KOPT-K1 (cell line): ENCODE data around the gene TGIF2.

Experiments used
- H3K27ac ChIP-seq: fragments of 200-600 bp; sonication (generic); 2 replicates; pipeline ENCODE4 v1.5.1; 2016; ENCODE audit warnings: antibody characterized with exemption, mild to moderate bottlenecking, low read depth, low read length; ENCODE audit not compliant: poor library complexity, severe bottlenecking
- H3K36me3 ChIP-seq: fragments of 200-600 bp; sonication (generic); 2 replicates; pipeline ENCODE4 v1.5.1; 2017; ENCODE audit warnings: antibody characterized with exemption, mild to moderate bottlenecking, low read length, moderate library complexity; ENCODE audit not compliant: insufficient read depth
- H3K9me3 ChIP-seq: fragments of 200-600 bp; sonication (generic); 2 replicates; pipeline ENCODE4 v1.5.1; 2017; ENCODE audit warnings: antibody characterized with exemption, low read length, mild to moderate bottlenecking; ENCODE audit not compliant: insufficient read depth, poor library complexity, severe bottlenecking

TGIF2 gene

DNA sequence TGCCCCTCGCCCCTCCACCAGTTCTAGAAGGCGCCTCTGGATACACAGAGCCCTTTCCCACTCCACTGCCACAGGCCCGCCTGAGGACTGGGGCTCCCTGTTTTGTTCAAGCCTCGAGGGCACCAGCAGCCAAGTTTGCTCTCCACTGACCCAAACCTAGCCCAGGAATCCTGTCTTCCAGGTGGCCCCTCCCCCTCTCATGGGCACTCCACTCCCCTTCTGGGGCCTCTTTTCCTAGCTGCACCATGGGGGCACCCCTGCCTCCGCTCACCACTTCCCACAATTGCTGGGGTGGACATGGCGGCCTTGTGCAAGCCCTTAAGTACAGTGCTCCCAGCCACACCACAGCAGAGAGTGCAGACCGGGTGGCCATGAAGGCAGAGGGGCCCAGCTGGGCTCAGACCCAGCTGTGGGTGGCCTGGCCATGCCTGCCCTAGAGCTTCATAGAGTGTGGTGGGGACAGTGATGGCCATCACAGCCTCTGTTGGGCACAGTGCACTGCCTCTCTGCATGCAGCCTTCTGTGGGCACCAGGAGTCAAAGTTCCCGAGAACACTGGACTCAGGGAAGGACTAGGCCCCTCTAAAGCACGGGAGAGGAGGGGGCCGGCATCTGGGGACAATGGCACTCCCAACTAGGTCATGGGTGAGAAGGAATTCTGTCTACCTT, 30.7 kb upstream of the TGIF2 start:
- Histone ChIP-seq H3K9me3 (no peaks in the 10 kb centered on the region), H3K27ac (no peak overlapping the region), H3K36me3 (no peaks in the 10 kb centered on the region)

DNA sequence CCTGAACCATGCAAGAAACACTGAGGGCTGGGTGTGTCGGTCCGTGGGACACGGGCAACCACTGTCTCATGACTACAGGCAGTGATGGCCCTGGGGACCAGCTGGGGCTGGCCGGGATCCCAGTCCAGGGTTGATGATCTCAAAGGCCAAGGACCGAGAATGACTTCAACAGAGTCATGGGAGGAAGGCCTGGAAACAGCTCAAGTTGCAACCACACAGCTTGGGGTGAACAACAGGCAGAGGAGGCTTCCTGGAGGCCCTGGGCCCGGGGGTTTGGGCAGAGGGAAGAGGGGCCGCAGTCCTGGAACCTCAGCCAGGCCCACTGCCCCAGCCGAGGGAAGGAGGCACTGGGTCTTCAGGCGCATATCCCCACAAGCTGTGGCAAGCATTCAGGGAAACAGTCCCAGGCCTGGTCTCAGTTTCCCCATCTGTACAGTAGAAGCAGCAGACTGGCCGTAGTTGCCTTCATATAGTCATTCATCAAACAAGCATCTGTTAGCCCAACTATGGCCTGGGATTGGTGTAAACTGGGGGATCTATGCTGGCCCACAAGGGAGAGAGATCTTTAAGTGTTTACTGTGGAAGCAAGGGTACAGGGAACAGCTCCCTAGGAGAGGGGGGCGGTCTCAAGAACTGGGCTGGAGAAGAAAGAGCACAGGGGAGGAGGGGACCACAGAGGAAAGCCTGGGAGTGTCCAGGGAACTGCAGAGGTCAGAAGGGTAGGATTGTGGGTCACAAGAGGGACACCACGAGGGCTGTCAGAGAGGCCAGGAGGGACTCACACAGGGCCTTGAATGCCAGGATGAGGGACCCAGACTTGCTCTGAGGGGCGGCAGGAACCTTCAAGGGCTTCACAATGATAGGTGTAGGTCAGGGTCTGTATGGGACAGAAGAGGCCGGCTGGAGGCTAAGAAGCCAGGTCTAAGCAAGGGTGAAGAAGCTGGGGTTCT, 29.9 kb upstream of the TGIF2 start:
- no peaks in the 10 kb centered on the region for H3K9me3 ChIP-seq
- no peaks in the 10 kb centered on the region for H3K36me3 ChIP-seq
- no peak overlapping the region for H3K27ac ChIP-seq

DNA sequence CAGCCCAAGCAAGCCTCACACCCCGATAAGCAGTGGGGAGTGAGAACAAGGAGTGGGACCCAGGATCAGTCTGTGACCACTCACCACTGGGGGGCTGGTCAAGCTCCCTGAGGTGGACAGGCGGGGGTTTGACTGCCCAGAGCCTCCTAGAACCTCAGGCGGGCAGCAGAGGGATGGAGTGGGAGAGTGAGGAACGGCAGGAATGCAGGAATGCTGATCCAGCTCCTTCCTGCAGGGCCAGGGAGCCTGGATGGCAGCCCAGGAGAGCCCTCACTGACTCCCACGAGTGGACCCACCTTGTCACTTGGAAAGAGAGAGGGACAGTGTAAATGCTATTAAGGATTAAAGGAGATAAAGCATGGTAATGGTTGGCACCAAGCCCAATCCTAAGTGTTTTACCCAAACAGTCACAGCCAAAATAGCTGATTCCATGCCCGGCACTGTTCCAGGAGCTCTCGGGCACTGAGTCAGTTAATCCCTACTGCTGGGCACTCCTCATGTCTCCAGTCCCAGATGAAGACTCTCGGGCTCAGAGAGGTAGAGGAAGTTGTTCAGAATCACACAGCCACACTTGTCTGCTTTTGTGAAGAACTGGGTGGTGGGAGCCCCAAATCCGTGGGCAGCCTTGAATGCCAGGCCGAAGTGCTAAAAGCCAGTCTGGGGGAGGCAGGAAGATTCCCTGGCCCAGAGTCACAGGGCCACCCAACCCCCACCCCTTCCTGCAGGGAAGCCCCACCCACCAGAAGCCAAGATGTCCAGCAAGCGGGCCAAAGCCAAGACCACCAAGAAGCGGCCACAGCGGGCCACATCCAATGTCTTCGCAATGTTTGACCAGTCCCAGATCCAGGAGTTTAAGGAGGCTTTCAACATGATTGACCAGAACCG, 29.0 kb upstream of the TGIF2 start:
- Histone ChIP-seq H3K9me3 (no peaks in the 10 kb centered on the region), H3K36me3 (no peaks in the 10 kb centered on the region), H3K27ac (no peak overlapping the region)

DNA sequence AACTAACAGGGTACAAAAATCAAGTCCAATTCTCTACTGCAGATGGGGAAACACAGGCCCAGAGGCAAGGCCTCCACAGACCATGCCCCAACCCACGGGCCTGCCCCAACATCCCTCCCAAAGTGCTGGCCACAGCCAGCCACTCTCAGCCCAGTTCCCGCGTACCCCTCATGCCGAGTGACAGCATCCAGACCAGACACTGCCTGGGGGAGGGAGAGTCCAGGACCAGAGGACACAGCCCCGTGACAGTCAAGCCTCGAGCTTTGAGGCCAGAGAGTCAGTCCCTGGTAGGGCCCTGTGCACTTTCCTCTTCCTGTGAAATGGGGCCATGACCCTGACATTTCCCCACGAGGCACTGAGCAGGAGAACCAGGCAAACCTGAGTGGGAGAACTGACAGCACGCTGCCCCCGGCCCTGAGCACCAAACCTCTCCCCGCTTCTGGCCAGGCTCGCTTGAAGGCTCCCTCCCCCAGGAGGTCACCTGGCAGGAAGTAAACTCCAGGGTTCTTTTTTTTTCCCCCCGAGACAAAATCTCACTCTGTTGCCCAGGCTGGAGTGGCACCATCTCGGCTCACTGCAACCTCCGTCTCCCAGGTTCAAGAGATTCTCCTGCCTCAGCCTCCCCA, 27.2 kb upstream of the TGIF2 start:
- H3K36me3 ChIP-seq: no peaks in the 10 kb centered on the region
- H3K9me3 ChIP-seq: no peaks in the 10 kb centered on the region
- no peak overlapping the region for H3K27ac ChIP-seq

DNA sequence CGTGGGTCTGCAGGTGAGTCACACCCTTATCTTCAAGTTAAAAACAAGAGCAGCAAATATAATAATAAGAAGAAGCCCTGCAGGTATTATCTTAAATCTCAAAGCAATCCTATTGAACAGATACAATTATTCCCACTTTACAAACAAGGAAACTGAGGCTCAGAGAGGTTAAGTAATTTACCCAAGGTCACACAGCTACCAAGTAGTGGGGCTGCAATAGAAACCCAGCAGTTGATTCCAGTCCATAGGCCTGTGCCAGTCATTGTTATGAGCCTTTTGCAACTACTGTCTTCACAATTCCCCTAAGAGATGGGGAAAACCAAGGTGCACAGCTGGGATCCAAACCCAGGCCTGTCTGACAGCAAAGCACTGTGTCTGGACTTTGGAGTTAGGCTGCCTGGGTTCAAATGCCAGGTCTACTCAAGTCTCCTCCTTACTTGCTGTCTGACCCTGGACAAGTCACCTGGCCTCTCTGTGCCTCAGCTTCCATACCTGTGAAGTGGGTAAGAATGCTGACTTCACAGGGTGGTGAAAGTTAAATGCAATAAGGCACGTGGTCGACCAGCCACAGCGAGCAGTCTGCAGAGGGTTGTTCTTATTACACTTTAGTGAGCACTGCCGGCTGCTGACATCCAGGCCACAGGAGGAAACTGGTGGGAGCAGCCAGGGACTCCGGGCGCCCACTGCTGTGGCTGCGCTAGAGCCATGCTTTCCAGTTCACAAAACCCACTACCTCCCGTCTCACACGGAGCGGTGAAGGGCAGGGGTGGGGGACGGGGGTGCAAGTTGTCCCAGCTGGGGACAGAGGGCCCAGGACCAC, 26.0 kb upstream of the TGIF2 start:
- no peak overlapping the region for H3K27ac ChIP-seq
- H3K9me3 ChIP-seq: no peaks in the 10 kb centered on the region
- H3K36me3 ChIP-seq: no peaks in the 10 kb centered on the region

DNA sequence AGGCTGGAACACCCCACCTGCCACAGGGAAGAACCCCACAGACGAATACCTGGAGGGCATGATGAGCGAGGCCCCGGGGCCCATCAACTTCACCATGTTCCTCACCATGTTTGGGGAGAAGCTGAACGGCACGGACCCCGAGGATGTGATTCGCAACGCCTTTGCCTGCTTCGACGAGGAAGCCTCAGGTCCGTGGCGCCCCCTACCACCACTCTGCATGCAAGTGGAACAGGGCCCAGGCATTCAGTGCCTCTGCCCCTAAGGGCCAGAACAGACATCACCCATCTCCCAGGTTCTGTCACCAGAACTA, 25.4 kb upstream of the TGIF2 start:
- Histone ChIP-seq H3K9me3 (no peaks in the 10 kb centered on the region), H3K27ac (no peak overlapping the region), H3K36me3 (no peaks in the 10 kb centered on the region)

DNA sequence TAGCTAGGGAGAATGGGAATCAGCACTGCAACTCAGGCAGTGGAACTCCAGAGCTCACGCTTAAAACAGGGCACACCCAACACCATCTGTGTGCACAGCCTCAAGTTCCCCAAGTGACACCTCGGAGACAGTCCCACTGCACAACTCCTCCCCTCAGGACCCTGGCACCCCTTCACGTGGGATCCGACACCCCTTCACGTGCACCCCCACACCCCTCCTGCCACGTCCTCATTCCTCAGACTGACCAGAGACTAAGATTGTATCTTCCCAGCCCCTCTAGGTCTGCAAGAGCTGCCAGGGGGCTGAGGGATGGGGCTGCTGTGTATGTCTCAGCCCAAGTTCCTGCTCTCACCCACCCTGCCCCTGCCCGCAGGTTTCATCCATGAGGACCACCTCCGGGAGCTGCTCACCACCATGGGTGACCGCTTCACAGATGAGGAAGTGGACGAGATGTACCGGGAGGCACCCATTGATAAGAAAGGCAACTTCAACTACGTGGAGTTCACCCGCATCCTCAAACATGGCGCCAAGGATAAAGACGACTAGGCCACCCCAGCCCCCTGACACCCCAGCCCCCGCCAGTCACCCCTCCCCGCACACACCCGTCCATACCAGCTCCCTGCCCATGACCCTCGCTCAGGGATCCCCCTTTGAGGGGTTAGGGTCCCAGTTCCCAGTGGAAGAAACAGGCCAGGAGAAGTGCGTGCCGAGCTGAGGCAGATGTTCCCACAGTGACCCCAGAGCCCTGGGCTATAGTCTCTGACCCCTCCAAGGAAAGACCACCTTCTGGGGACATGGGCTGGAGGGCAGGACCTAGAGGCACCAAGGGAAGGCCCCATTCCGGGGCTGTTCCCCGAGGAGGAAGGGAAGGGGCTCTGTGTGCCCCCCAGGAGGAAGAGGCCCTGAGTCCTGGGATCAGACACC, 24.4 kb upstream of the TGIF2 start:
- Histone ChIP-seq H3K27ac (no peak overlapping the region), H3K9me3 (no peaks in the 10 kb centered on the region), H3K36me3 (no peaks in the 10 kb centered on the region)

DNA sequence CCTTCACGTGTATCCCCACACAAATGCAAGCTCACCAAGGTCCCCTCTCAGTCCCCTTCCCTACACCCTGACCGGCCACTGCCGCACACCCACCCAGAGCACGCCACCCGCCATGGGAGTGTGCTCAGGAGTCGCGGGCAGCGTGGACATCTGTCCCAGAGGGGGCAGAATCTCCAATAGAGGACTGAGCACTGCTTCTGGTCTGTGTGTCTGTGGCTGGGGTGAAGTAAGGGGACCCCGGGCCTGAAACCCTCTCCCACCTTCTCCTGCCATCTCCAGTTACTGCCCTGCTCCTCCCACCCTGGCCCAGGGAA, 23.8 kb upstream of the TGIF2 start:
- Histone ChIP-seq H3K27ac (no peak overlapping the region), H3K9me3 (no peaks in the 10 kb centered on the region), H3K36me3 (no peaks in the 10 kb centered on the region)

DNA sequence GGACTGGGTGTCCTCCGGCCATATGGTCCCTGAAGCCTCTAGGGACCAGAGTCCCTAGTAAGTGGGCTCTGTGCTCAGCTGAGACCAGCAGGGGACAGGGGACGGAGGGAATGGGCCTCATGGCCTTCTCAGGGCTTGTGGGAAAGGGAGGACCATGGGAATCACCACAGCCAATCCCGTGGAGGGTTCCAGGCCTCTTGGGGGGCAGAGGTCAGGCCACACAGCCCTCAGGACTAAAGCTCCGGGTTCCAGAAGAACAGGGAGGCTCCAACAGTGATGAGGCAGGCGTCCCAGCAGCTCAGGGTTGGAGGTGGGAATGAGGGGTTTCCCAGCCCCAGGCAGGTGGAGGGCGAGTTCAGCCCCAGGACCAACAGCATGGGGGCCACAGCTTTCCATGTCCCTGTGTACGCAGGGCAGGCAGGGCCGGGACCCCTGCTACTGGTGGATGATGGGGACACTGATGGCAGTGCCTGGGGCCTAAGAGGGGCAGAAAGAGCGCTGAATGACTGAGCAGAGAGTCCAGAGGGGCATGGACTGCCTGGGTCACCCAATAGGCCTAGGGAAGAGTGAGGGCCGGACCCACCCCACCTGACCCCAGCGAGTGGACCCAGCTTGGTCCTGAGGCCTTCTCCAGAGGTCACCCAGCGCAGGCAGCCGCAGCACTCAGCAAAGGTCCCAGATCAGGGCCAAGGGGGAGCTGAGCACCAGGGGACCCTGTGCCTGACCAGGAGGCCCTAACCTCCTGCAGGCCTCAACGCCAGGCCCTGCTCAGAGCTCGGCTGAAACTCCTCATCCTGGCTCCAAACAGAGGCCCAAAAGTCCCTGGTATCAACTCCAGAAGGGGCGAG, 23.2 kb upstream of the TGIF2 start:
- Histone ChIP-seq H3K36me3 (no peaks in the 10 kb centered on the region), H3K9me3 (no peaks in the 10 kb centered on the region), H3K27ac (no peak overlapping the region)

DNA sequence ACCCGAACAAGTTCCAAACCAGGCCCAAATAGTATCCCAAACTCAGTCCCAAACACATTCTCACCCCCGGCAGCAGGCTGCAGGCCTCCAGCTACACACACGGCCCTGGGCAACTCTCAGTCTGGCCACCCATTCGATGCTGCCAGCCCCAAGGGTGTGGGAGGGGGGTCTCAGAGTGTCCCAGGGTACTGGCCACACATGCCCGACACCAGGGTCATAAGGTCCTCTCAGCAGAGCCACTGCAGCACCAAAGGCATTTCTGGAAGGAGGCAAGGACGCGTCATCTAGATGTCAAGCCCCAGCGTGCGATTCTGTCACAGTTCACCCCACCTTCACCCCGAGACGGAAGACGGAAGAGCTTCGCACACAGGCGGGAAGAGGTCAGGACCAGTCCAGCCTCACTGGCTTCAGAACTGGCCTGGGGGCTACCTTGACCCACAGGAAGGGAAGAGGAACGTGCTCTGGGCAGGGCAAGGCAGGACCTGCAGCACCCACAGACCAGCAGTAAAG, 22.6 kb upstream of the TGIF2 start:
- Histone ChIP-seq H3K27ac (no peak overlapping the region), H3K36me3 (no peaks in the 10 kb centered on the region), H3K9me3 (no peaks in the 10 kb centered on the region)

DNA sequence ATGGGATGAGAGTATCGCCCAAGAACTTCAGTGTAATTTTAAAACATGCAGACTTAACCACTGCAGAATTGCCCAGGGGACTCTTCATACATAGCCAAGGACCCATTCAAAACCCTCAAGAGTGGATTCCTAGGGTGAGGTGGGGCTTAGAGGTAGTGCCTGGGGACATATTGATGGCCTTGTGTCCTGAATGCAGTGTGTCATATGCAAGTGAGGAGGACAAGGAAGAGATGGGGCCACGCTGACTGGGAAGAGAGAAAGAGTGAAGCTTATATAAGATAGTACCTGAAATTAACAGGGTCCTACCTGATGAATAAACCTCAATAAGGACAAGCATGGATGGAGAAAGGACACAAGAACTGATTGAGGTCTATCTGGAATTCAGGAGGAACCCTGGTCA, 18.1 kb upstream of the TGIF2 start:
- no peaks in the 10 kb centered on the region for H3K36me3 ChIP-seq

DNA sequence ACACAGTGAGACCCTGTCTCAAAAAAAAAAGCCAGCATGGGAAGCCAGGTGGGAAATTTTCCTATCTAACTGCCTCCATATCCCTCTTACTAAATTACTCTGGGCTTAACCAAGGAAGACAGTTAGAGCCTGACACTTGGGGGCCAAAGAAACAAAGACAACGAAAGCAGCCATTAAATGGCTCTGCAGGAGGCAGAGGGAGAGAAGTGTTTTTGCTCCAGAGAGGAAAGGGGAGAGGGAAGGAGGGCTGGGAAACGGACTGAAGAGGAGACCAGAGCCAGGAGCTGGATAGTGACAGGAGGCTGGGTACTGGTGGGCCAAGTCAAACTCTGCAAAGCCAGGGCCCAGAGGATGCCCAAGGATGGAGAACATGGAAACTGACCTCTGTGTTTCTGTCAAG, 10.7 kb upstream of the TGIF2 start:
- H3K9me3 ChIP-seq: peaks cover 13% of the 10 kb centered on the region
- no peak overlapping the region for H3K27ac ChIP-seq
- no peaks in the 10 kb centered on the region for H3K36me3 ChIP-seq

More for the DNA sequence above, 18.1 kb upstream of the TGIF2 start:
- Histone ChIP-seq H3K9me3 (no peaks in the 10 kb centered on the region), H3K27ac (no peak overlapping the region)

DNA sequence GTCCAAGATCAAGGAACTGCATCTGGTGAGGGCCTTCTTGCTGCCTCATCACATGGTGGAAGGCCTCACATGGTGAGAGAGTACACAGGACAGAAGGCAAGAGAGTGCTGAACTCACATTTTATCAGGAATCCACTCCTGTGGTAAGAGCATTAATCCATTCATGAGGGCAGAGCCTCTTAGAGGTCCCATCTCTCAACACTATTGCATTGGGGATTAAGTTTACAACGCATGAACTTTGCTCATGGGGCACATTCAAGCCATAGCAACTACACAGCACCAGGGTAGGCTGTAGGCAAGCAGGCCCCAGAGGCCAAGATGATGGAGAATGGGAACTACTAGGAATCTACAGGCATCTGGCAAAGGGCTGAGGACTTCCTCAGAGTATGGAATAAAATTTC, 10.0 kb upstream of the TGIF2 start:
- Histone ChIP-seq H3K36me3 (no peaks in the 10 kb centered on the region), H3K9me3 (peaks cover 13% of the 10 kb centered on the region), H3K27ac (no peak overlapping the region)
